Ascending aorta (tissue), 2 donors: Measurements from ENCODE around the gene FAM9B. TPM values are rescaled to one million over a fixed set of nuclear protein-coding genes. Genes with fewer than 3 reads are reported as not detected.

ENCODE experiments used
- DNase-seq, 2 donors: peaks; one replicate each; pipeline ENCODE4 v3.0.0-alpha.2; 2019; ENCODE audit warnings: low spot score in 2 of 2
- H3K27ac ChIP-seq, 2 donors: fragments of 200-600 bp; sonication (generic); one replicate each; pipeline ENCODE4 v1.5.1; 2016 to 2017; ENCODE audit warnings: mild to moderate bottlenecking in 1 of 2
- H3K27me3 ChIP-seq: fragments of 200-600 bp; sonication (generic); one replicate; pipeline ENCODE4 v1.5.1; 2017
- H3K36me3 ChIP-seq, 2 donors: fragments of 200-600 bp; sonication (generic); one replicate each; pipeline ENCODE4 v1.5.1; 2016
- H3K4me1 ChIP-seq, 2 donors: fragments of 200-600 bp; sonication (generic); one replicate each; pipeline ENCODE4 v1.5.1; 2016 to 2017; ENCODE audit warnings: mild to moderate bottlenecking in 1 of 2
- H3K4me3 ChIP-seq, 2 donors: fragments of 200-600 bp; sonication (generic); one replicate each; pipeline ENCODE4 v1.5.1; 2016 to 2017; ENCODE audit warnings: mild to moderate bottlenecking in 1 of 2
- H3K9me3 ChIP-seq, 2 donors: fragments of 200-600 bp; sonication (generic); one replicate each; pipeline ENCODE4 v1.5.1; 2016
- intact Hi-C: fragments of 100-400 bp; cut with DNase I; formaldehyde crosslinking; loops from one replicate; pipeline ENCODE4 v1.15.1; 2023
- total RNA-seq: library from RNA; depleted of rRNA; stranded (reverse); fragments of >200 nt; gene quantifications from one replicate; pipeline ENCODE4 v1.1.0, GENCODE V29; 2016
- TF ChIP-seq, protein P1 (sequence below), 3 experiments: fragments of 200-600 bp in 2 of 3; fragments of 450-650 bp in 1 of 3; sonication (generic) in 2 of 3; IDR thresholded peaks; one replicate each; pipeline ENCODE4 v1.5.1; 2016 to 2019; ENCODE audit warnings: antibody characterized with exemption in 3 of 3, mild to moderate bottlenecking in 1 of 3, moderate library complexity in 1 of 3

FAM9B gene
- total RNA-seq, 1 donor from 2014 or later: not detected

DNA sequence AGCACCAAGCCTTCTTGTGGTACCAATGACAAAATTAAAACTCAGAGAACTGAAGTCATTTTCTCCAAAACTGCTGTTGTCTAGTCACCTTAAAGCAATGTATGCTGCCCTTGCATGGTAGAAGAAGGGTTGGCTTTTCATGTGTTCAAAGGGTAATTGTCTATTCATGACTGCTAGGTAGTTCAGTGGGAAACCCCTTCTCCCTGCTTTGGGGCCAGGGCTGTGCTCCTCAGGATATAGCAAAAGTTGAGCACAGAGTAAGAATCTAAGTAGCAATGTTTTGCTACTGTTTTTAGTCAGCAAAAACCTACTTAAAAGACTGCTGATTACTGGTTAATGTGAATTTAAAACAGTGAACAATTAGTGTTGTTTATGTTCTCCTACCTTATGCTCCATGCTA is 30.8 kb upstream of the FAM9B start:
- Histone ChIP-seq H3K4me1 (no peaks in the 10 kb centered on the region), H3K9me3 (peaks cover 0 to 3% of the 10 kb centered on the region in 2 donors), H3K27me3 (no peaks in the 10 kb centered on the region), H3K4me3 (no peak overlapping the region), H3K27ac (no peak overlapping the region), H3K36me3 (no peaks in the 10 kb centered on the region)
- TF ChIP-seq, protein P1, sequence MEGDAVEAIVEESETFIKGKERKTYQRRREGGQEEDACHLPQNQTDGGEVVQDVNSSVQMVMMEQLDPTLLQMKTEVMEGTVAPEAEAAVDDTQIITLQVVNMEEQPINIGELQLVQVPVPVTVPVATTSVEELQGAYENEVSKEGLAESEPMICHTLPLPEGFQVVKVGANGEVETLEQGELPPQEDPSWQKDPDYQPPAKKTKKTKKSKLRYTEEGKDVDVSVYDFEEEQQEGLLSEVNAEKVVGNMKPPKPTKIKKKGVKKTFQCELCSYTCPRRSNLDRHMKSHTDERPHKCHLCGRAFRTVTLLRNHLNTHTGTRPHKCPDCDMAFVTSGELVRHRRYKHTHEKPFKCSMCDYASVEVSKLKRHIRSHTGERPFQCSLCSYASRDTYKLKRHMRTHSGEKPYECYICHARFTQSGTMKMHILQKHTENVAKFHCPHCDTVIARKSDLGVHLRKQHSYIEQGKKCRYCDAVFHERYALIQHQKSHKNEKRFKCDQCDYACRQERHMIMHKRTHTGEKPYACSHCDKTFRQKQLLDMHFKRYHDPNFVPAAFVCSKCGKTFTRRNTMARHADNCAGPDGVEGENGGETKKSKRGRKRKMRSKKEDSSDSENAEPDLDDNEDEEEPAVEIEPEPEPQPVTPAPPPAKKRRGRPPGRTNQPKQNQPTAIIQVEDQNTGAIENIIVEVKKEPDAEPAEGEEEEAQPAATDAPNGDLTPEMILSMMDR (IDR thresholded peaks at IDR 0.05): no peak
- no peak for DNase-seq
- intact Hi-C loops: no loop called here

DNA sequence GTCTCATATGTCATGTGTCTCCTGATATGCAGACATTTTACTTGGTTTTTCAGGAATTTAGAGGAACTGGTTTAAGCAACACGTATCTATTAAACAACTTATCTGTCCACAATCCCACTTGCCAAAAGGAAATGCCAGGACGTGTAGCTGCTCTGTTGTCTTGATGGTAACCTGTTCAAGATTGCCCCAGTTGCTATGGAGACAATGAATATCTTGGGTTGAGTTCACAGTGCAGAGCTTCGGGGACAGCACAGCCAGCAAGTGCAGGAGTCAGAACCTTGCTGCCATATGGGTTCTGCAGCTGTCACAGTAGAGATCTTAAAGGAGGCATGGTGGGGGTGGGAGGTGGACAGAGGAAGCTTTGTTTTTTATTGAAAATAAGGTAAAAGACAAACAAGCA is 28.7 kb upstream of the FAM9B start:
- Histone ChIP-seq H3K36me3 (no peaks in the 10 kb centered on the region), H3K9me3 (peaks cover 0 to 3% of the 10 kb centered on the region in 2 donors), H3K27me3 (no peaks in the 10 kb centered on the region), H3K4me3 (no peak overlapping the region), H3K27ac (no peak overlapping the region), H3K4me1 (no peaks in the 10 kb centered on the region)
- TF ChIP-seq, protein P1 (IDR thresholded peaks at IDR 0.05): no peak
- intact Hi-C loops: no loop called here
- DNase-seq: no peak

DNA sequence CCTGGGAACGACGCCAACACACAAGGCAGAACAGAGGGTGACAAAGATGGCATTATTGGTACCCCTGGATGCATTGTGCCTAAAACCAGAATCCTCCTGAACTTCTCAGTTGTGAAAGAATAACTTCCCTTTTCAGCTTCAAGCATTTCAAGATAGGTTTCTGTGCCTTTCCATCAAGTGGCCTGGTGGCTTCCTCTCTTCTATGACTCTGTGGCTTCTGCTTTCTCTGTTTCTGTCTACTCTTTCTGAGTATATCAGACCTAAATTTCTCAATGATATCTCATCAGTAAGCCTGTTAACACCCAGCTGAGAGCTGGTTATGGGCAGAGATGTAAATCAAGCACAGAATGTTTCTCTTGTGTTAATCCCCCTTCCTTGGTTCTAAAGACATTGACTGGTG is 21.4 kb upstream of the FAM9B start:
- no peak overlapping the region for H3K4me3 ChIP-seq
- TF ChIP-seq, protein P1 (IDR thresholded peaks at IDR 0.05): no peak
- no peak for DNase-seq
- H3K9me3 ChIP-seq: no peaks in the 10 kb centered on the region
- H3K27ac ChIP-seq: no peak overlapping the region
- no peaks in the 10 kb centered on the region for H3K27me3 ChIP-seq
- intact Hi-C loops: no loop called here
- no peaks in the 10 kb centered on the region for H3K4me1 ChIP-seq
- H3K36me3 ChIP-seq: no peaks in the 10 kb centered on the region

DNA sequence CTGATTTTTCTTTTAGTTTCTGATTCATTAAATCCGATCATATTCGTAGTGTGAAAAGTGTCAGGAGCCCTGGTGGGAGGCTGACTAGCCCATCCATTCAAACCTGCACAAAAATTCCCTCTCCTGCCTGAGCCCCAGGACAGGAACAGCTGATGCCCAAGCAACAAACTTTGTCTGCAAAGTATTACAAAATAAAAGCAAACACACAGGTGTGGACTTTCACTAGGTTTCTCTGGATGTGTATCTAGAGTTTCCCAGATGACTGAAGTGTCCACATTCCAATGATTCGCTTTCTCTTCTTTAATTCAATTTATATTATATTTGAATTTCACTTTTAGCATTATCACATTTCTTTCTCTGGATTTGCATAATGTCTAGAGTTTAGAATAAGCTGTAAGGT is 18.2 kb upstream of the FAM9B start:
- H3K4me1 ChIP-seq: no peaks in the 10 kb centered on the region
- TF ChIP-seq, protein P1 (IDR thresholded peaks at IDR 0.05): no peak
- no peaks in the 10 kb centered on the region for H3K36me3 ChIP-seq
- no peak overlapping the region for H3K27ac ChIP-seq
- no peaks in the 10 kb centered on the region for H3K27me3 ChIP-seq
- H3K4me3 ChIP-seq: no peak overlapping the region
- H3K9me3 ChIP-seq: no peaks in the 10 kb centered on the region
- intact Hi-C loops: no loop called here
- DNase-seq: no peak

DNA sequence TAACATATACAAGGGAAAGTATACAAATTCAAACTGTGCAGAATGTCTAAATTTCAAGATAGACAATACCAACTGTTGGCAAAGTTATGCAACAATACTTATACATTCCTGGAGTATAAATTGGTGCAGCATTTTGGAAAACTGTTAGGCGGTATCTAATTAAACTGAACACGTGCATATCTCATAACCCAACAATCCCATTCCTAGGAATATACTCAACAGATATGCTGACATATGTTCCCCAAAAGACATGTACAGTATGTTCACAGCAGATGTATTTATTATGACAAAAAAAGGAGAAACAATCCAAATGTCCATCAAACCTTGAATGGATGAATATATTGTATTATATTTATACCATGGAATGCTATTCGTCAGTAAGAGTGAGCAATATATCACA is 16.4 kb upstream of the FAM9B start:
- no peak for DNase-seq
- no peaks in the 10 kb centered on the region for H3K4me1 ChIP-seq
- no peak overlapping the region for H3K27ac ChIP-seq
- H3K9me3 ChIP-seq: no peaks in the 10 kb centered on the region
- H3K4me3 ChIP-seq: no peak overlapping the region
- intact Hi-C loops: no loop called here
- no peaks in the 10 kb centered on the region for H3K36me3 ChIP-seq
- TF ChIP-seq, protein P1 (IDR thresholded peaks at IDR 0.05): no peak
- H3K27me3 ChIP-seq: no peaks in the 10 kb centered on the region

DNA sequence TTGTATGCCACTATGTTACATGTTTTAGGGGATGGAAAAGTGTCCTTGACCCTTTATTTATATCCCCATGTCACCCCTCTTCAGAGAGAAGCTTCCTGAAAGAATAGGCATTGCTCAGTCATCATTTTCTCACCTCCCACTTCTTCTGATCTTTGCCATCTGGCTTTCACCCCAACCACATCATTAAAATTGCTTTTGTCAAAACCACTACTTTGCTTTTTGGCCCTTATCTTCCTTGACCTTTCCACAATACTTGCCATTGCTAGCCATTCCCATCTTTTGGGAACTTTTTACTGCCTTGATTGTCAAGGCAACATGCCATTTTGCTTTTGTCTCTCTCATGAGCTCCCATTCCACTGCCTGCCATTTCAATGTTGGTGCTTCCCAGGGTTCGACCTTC is 14.9 kb upstream of the FAM9B start:
- Histone ChIP-seq H3K27ac (no peak overlapping the region), H3K9me3 (no peaks in the 10 kb centered on the region), H3K36me3 (no peaks in the 10 kb centered on the region), H3K4me3 (no peak overlapping the region), H3K4me1 (no peaks in the 10 kb centered on the region), H3K27me3 (no peaks in the 10 kb centered on the region)
- TF ChIP-seq, protein P1 (IDR thresholded peaks at IDR 0.05): no peak
- intact Hi-C loops: no loop called here
- DNase-seq: no peak
